Erythroblast (primary cell): ENCODE results near the gene GALNT7.
"Not testable (repeated sequence)": the region's sequence is repeated elsewhere in the genome, so short reads cannot be mapped to it uniquely, and the experiment has no call there.

Experiments
- DNase-seq, 2 experiments: peaks; one replicate each; lab custom pipeline; 2025; lab: John Stamatoyannopoulos, UW
- GATA1 ChIP-seq: IDR thresholded peaks from 2 replicates; pipeline ENCODE4 v1.6.1; 2011; ENCODE audit warnings: low read depth, mild to moderate bottlenecking, control low read depth, low read length, moderate library complexity
- POLR2A ChIP-seq: IDR thresholded peaks from 2 replicates; pipeline ENCODE4 v1.6.1; 2011; ENCODE audit warnings: mild to moderate bottlenecking, low read length

The GALNT7 gene

GRCh38 chr4:173168396-173169177 lies at the start of gene GALNT7:
TSS of gene GALNT7 (plus strand) at chr4:173168811. CDS start at chr4:173168836, 25 bp downstream.
- peak; percentile 63 to 72 for DNase-seq

GRCh38 chr4:173118819-173119218 lies 49.8 kb upstream of the GALNT7 start:
- not testable (repeated sequence) for DNase-seq

More at GRCh38 chr4:173168396-173169177, at the start of gene GALNT7:
- no peak for TF ChIP-seq POLR2A
- TF ChIP-seq GATA1: no peak

GRCh38 chr4:173119818-173120217 lies 48.8 kb upstream of the GALNT7 start:
- no peak for DNase-seq
- TF ChIP-seq GATA1 (no peak), POLR2A (no peak)

GRCh38 chr4:173121076-173121561 lies 47.5 kb upstream of the GALNT7 start:
- TF ChIP-seq GATA1 (no peak), POLR2A (no peak)
- peak in 1 of 2 experiments; percentile 14 for DNase-seq

- DNase-seq: peak; percentile 17 to 78
- TF ChIP-seq GATA1 (no peak), POLR2A (no peak)
Observed at GRCh38 chr4:173124209-173124865, 44.3 kb upstream of the GALNT7 start.

GRCh38 chr4:173125216-173125812 lies 43.3 kb upstream of the GALNT7 start:
- TF ChIP-seq GATA1 (no peak), POLR2A (no peak)

GRCh38 chr4:173128199-173128890 lies 40.3 kb upstream of the GALNT7 start:
- TF ChIP-seq POLR2A: no peak
- TF ChIP-seq GATA1: no peak
- DNase-seq: no peak

More at GRCh38 chr4:173125216-173125812, 43.3 kb upstream of the GALNT7 start:
- no peak for DNase-seq

GRCh38 chr4:173130687-173131086 lies 37.9 kb upstream of the GALNT7 start:
- no peak for DNase-seq
- TF ChIP-seq GATA1 (no peak), POLR2A (no peak)

- no peak for DNase-seq
- TF ChIP-seq GATA1 (no peak), POLR2A (no peak)
Observed at GRCh38 chr4:173134426-173134825, 34.2 kb upstream of the GALNT7 start.

GRCh38 chr4:173135241-173135847 lies 33.3 kb upstream of the GALNT7 start:
- TF ChIP-seq GATA1: no peak
- TF ChIP-seq POLR2A: no peak
- no peak for DNase-seq

- TF ChIP-seq GATA1 (no peak), POLR2A (no peak)
- DNase-seq: no peak
Observed at GRCh38 chr4:173138624-173139023, 30.0 kb upstream of the GALNT7 start.

- DNase-seq: no peak
- TF ChIP-seq GATA1: no peak
Observed at GRCh38 chr4:173139561-173139960, 29.1 kb upstream of the GALNT7 start.

GRCh38 chr4:173145131-173145530 lies 23.5 kb upstream of the GALNT7 start:
- TF ChIP-seq POLR2A: no peak
- no peak for TF ChIP-seq GATA1
- no peak for DNase-seq

GRCh38 chr4:173146456-173146855 lies 22.2 kb upstream of the GALNT7 start:
- TF ChIP-seq POLR2A (no peak), GATA1 (no peak)
- no peak for DNase-seq
